Loucy (cell line): Measurements from ENCODE around the gene PCNT.

ENCODE experiments used
- H2AFZ ChIP-seq: fragments of 200-600 bp; sonication (generic); 2 replicates; pipeline ENCODE4 v1.6.0; 2016; ENCODE audit warnings: antibody characterized with exemption, mild to moderate bottlenecking, low read length, moderate library complexity
- H3F3A ChIP-seq: fragments of 200-600 bp; 2 replicates; pipeline ENCODE4 v1.6.0; 2016; ENCODE audit warnings: antibody characterized with exemption, low read depth, mild to moderate bottlenecking
- H3K27me3 ChIP-seq: fragments of 200-600 bp; sonication (generic); 2 replicates; pipeline ENCODE4 v1.6.1; 2014; ENCODE audit warnings: low read length, mild to moderate bottlenecking; ENCODE audit not compliant: insufficient read depth, poor library complexity, severe bottlenecking
- H3K36me3 ChIP-seq: fragments of 200-600 bp; sonication (generic); 2 replicates; pipeline ENCODE4 v1.6.1; 2016; ENCODE audit warnings: low read length; ENCODE audit not compliant: insufficient read depth
- H3K4me1 ChIP-seq: fragments of 200-600 bp; sonication (generic); 2 replicates; pipeline ENCODE4 v1.5.1; 2014; ENCODE audit warnings: low read length, mild to moderate bottlenecking; ENCODE audit not compliant: insufficient read depth, poor library complexity, severe bottlenecking
- H3K4me2 ChIP-seq: fragments of 200-600 bp; sonication (generic); 2 replicates; pipeline ENCODE4 v1.6.0; 2014; ENCODE audit warnings: antibody characterized with exemption, low read length, low read depth, mild to moderate bottlenecking; ENCODE audit not compliant: poor library complexity, severe bottlenecking
- H3K4me3 ChIP-seq: fragments of 200-600 bp; sonication (generic); 2 replicates; pipeline ENCODE4 v1.5.1; 2014; ENCODE audit warnings: low read length, mild to moderate bottlenecking, mixed read lengths; ENCODE audit not compliant: poor library complexity, severe bottlenecking
- H3K79me2 ChIP-seq: fragments of 200-600 bp; sonication (generic); 2 replicates; pipeline ENCODE4 v1.6.1; 2014; ENCODE audit warnings: low read length; ENCODE audit not compliant: insufficient read depth
- H3K9ac ChIP-seq: fragments of 200-600 bp; sonication (generic); 2 replicates; pipeline ENCODE4 v1.6.0; 2014; ENCODE audit warnings: mild to moderate bottlenecking, low read depth, low read length, moderate library complexity; ENCODE audit not compliant: poor library complexity, severe bottlenecking
- H3K9me2 ChIP-seq: fragments of 200-600 bp; sonication (generic); replicated peaks from 2 replicates; pipeline ENCODE4 v1.6.1; 2016; ENCODE audit warnings: low read depth, low read length, mixed read lengths
- H3K9me3 ChIP-seq: fragments of 200-600 bp; sonication (generic); 2 replicates; pipeline ENCODE4 v1.6.1; 2014; ENCODE audit warnings: mild to moderate bottlenecking, antibody characterized with exemption, low read length, low read depth; ENCODE audit not compliant: insufficient read depth
- H4K20me1 ChIP-seq: fragments of 200-600 bp; sonication (generic); 2 replicates; pipeline ENCODE4 v1.6.0; 2014; ENCODE audit warnings: antibody characterized with exemption, low read length, mild to moderate bottlenecking; ENCODE audit not compliant: insufficient read depth, poor library complexity, severe bottlenecking
- EZH2phosphoT487 ChIP-seq: fragments of 200-600 bp; IDR thresholded peaks from 2 replicates; pipeline ENCODE4 v1.6.1; 2018; ENCODE audit warnings: antibody characterized with exemption, mild to moderate bottlenecking, moderate library complexity, borderline replicate concordance
- TF ChIP-seq, protein P1 (sequence below): fragments of 200-600 bp; sonication (generic); conservative IDR thresholded peaks from 2 replicates; pipeline ENCODE4 v1.5.1; 2014; ENCODE audit warnings: mild to moderate bottlenecking, antibody characterized with exemption, low read length

Gene PCNT

DNA sequence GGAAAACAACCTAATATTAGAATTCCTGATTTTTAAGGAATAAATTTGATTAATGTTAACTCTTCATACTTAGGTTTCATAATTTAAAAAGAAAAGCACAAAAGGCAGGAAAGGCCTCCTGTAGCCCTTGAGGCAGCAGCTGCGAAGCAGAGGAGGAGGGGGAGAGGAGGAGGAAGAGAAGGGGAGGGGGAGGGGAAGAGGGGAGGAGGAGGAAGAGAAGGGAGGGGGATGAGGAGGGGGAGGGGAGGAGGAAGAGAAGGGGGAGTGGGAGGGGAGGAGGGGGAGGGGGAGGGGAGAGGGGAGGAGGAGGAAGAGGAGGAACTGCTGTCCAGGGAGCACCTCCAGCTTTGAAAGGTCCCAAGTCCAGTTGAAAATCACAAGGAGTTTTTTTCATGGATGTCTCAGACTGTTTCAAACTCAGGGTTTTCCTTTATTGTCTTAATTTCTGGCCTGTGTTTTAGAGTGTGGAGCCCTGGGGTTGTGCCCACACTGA lies 99.6 kb downstream of the PCNT start:
- Histone ChIP-seq H3K79me2 (no peaks in the 10 kb centered on the region), H3K9me2 (no peaks in the 10 kb centered on the region), H3K4me1 (peaks cover 18% of the 10 kb centered on the region), H3K9ac (peak overlapping the region; percentile 67), H3F3A (peaks cover 7% of the 10 kb centered on the region; the same call in 1 of the 2 replicates), H4K20me1 (no peaks in the 10 kb centered on the region), H3K9me3 (no peaks in the 10 kb centered on the region), H3K27me3 (no peaks in the 10 kb centered on the region), H3K4me3 (peak overlapping the region; percentile 53), H3K4me2 (peak overlapping the region; percentile 61), H2AFZ (no peak overlapping the region), H3K36me3 (peaks cover 51% of the 10 kb centered on the region; the same call in 1 of the 2 replicates)
- TF ChIP-seq EZH2phosphoT487 = no peak
- TF ChIP-seq, protein P1, sequence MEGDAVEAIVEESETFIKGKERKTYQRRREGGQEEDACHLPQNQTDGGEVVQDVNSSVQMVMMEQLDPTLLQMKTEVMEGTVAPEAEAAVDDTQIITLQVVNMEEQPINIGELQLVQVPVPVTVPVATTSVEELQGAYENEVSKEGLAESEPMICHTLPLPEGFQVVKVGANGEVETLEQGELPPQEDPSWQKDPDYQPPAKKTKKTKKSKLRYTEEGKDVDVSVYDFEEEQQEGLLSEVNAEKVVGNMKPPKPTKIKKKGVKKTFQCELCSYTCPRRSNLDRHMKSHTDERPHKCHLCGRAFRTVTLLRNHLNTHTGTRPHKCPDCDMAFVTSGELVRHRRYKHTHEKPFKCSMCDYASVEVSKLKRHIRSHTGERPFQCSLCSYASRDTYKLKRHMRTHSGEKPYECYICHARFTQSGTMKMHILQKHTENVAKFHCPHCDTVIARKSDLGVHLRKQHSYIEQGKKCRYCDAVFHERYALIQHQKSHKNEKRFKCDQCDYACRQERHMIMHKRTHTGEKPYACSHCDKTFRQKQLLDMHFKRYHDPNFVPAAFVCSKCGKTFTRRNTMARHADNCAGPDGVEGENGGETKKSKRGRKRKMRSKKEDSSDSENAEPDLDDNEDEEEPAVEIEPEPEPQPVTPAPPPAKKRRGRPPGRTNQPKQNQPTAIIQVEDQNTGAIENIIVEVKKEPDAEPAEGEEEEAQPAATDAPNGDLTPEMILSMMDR = no peak

DNA sequence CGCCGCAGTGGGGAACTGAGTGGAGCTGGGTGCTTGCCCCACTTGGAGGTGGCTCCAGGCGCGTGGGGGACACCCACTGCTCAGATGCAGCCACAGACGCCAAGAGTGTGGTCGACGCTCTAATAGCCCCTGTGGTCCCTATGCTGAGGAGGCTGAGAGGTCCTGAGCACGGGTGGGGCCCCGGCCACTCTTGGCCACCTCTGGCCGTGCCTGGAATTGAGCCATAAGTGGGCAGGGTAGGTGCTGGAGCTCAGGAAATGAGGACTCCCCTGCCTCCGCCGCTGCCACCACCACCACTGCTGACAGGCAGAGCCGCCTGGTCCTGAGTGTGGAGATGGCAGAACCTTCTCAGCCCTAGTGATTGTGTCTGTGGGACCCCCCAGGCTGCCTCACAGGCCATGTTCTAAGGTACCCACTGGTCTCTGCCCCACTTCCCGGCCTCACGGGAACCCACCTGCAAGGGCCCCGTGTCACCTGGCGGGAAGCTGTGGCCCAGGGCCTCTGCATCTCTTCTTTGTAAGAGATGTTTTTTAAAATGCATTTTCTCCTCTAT lies 100.2 kb downstream of the PCNT start:
- peak overlapping the region; percentile 3 for H3K4me2 ChIP-seq
- no peaks in the 10 kb centered on the region for H3K9me3 ChIP-seq
- H3K4me1 ChIP-seq = peaks cover 18% of the 10 kb centered on the region
- no peak overlapping the region for H3K4me3 ChIP-seq
- H3K27me3 ChIP-seq = no peaks in the 10 kb centered on the region
- H2AFZ ChIP-seq = no peak overlapping the region
- peaks cover 7% of the 10 kb centered on the region; the same call in 1 of the 2 replicates for H3F3A ChIP-seq
- H3K9ac ChIP-seq = no peak overlapping the region
- no peaks in the 10 kb centered on the region for H3K9me2 ChIP-seq
- TF ChIP-seq, protein P1 = no peak; the same call in 1 of the 2 replicates
- TF ChIP-seq EZH2phosphoT487 = no peak
- H4K20me1 ChIP-seq = no peaks in the 10 kb centered on the region
- no peaks in the 10 kb centered on the region for H3K79me2 ChIP-seq
- peaks cover 55% of the 10 kb centered on the region; the same call in 1 of the 2 replicates for H3K36me3 ChIP-seq

DNA sequence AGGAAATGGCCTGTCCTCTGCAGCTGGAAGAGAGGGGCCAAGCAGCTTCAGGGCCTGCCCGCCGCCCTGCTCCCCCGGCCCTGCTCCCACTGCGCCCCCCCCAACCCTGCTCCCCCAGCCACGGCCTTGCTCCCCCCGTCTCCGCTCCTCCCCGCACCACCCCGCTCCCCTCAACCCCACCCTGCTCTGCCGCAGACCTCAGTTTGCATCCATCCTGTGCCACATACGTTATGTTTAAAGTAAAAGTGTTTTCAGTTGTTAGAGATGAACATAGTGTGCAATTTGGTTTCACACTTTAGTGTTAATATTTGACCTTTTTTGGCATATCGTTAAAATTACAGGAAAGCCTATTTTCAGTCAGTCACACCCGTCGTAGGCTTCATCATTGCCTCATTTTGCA lies 100.7 kb downstream of the PCNT start:
- Histone ChIP-seq H4K20me1 (no peaks in the 10 kb centered on the region), H3K9me2 (no peaks in the 10 kb centered on the region), H2AFZ (no peak overlapping the region), H3K4me3 (no peak overlapping the region), H3K4me1 (peaks cover 18% of the 10 kb centered on the region), H3K9me3 (no peaks in the 10 kb centered on the region), H3K36me3 (peaks cover 50% of the 10 kb centered on the region; the same call in 1 of the 2 replicates), H3K4me2 (no peak overlapping the region), H3K27me3 (no peaks in the 10 kb centered on the region), H3F3A (peaks cover 7% of the 10 kb centered on the region; the same call in 1 of the 2 replicates), H3K9ac (no peak overlapping the region), H3K79me2 (no peaks in the 10 kb centered on the region)
- TF ChIP-seq EZH2phosphoT487 = no peak
- TF ChIP-seq, protein P1 = no peak
